Limb (tissue), 2 donors: ENCODE results near the gene UNC93B1.

Experiments
- DNase-seq, 2 donors: peaks; one replicate each; pipeline ENCODE4 v3.0.0-alpha.2; 2016; ENCODE audit errors: extremely low spot score in 2 of 2

The UNC93B1 gene

DNA sequence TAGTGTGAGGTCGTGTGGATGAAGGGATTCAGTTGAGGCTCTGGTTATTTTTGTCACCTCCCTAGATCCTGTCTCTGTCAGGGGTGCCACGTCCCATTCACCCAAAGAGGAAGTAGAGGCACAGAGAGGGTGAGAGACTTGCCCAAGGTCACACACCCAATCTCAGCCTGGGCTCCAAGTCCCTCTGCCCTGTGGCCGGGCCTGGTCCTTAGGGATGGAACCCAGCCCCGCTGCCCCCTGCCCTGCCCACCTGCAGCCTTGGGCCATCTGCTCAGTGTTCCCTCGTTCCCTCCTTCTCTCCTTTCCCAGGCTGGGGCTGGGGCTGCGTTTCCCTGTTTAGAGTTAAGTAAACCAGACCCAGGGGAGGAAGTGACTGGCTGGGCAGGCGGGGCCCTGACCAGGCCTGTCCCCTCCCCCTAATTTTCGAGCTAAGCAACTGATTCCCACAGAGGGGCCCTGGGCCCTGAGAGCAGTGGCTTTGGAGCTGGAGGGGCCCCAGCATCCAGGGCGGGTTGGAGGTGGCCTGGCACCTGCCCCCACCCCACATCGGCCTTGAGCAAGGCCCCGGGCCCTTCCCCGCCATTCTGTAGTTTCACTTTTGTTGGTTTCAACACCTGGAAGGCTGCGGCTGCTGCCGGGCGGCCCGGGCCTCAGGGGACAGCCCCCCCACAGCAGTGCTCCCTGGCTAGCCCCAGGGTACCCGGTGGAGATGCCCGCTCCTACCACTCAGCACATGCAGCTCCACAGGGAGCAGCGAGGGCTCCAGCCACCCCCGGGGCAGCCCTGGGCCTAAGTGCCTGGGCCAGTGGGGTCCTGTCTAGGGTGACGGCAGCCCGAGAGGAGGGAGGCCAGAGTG is 36.4 kb upstream of the UNC93B1 start:
- DNase-seq = peak; percentile 48 to 56

DNA sequence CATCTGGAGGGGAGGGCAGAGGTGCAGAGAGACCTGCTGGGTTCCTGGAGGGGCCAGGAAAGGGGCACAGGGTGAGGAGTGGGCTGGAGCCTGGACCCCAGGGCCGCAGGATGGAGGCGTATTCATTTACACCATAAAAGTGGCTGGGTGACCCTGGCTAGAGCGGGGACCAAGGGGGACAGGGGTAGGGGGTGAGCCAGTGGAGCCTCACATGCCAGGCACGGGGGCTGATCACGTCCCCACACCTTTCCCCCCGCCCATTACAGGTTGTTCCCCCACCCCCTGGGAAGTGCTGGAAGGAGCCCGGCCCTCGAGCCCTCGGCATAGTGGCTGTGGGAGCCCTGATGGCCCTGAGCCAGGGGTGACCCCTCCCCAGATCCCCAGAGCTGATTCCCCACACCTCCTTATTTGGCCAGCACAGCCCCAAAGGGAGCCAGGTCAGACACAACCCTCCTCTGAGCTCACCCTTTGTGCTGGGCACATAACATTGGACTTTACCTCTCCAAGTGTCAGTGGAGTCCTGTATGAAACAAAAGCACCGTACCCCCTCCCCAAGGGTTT is 35.7 kb upstream of the UNC93B1 start:
- DNase-seq = peak in 1 of 2 donors; percentile 44

DNA sequence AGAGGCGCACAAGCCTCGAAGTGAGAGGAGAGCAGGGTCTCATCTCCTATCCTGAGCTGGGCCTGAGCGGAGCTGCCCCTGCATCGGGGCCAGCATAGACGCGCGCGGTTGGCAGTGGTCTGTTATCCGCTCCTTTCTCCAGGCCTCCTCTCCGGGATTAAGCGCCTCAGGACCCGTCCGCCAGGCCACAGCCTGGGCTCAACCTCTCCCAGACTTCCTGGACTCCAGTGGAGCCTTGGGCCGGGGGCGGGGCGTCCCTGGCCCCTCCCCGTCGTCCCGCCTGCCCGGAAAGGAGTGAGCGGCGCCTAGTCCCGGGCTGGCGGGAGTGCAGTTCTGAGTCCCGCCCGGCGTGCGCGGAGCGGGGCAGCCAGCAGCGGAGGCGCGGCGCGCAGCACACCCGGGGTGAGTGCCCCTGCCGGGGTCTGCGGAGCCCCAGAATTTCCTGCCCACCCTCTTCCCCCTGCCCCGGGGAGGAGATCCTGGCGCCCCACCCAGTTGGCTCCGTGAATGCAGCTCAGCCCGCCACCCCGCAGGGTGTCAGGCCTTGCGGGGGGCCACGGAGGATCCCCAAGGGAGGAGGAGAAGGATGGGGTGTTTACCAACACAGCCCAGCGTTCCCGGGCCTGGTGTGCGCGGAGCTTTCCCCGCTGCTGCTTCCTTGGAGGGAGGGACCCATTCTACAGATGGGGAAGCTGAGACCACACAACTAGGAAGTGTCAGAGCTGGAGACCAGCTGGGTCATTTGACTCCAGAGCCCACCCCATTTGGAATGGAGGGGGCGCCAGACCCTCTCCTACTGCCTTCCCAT is 35.0 kb upstream of the UNC93B1 start, which contains the start of gene TCIRG1:
TCIRG1 (plus strand) TSS at position 308 of the 808 bp plus-strand sequence. CDS start 2,247 bp downstream, outside the sequence.
- peak; percentile 43 to 69 for DNase-seq

DNA sequence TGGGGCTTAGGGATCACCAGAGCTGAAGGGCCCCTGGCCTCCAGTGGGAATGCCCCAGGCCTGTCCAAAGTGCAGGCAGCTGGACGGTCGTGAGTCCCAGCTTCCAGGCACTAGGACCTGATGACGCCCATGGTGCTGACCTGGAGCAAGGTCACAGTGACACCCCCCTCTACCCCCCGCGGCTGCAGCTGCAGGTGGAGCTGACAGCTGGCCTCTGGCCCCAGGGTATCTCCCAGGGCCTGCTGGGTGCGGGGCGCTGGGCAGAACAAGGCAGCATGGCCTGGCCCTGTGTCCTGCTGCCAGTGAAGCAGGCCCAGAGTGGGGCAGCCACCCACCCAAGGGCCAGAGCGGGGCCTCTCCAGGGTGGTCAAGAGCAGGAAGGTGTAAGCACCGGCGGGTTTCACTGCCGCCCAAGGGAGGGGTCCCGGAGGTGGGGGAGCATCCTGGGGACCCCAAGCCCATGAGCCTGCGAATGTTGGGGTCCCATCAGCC is 34.4 kb upstream of the UNC93B1 start:
- peak in 1 of 2 donors; percentile 37 for DNase-seq

DNA sequence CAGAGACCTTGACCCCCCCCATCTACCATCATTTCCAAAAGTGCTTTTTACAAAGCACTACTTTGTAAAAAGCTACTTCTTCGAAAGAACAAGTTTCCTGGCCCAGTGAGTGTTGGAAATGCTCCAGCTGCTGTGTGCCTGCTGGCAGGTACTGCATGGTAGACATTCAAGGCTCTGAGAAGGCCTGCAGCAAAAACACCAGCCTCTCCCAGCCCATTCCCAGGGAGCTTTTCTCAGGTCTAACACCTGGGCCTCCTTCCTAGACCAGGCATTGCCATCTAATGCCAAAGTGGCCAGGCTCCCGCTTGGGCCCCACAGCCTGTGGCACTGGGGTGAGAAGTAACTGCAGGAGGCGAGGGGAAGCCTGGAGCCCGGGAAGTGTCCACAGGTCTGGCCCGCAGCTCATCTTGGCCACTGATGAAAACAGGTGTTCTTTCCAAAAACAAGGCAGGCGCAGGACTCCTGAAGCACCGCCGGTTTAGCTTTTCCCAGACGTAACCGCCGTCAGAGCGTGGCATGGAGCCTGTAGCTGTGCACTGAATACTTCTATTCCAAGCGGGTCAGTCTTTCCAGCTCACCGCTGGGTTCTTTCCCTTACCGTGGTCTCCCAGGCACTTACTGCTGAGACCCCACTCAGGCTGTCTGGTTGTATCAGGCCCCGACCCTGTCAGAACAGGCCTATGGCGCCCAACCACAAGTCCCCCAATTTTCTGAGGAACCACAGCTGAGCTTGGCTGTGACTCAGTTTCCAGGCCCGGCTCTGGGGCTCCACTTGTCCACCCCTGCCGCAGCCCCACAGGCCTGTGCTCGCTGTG is 33.7 kb upstream of the UNC93B1 start:
- DNase-seq = no peak

DNA sequence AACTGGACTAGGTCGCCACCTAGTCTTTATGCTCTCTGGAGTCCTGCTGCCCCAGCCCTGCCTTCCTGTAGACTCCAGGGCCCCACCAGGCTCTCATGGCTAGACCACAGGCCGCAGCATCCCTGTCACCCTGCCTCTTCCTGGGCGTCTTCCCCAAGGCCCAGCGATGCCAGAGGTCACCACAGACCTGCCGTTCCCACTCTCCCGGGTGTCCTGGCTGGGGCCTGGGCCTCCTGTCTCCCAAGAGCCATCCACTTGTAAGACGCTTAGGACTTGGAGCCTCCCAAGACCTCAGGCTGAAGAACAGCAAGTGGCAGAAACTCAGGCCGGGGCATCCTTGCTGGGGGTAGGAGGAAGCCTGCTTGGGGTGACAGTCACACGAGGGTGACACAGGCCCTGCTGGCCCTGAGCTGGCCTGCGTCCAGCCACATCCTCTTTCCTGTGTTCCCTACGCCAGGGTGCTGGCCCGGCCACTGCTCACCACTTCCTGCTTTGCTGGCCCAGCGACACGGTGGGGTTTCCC is 32.9 kb upstream of the UNC93B1 start:
- DNase-seq = no peak

DNA sequence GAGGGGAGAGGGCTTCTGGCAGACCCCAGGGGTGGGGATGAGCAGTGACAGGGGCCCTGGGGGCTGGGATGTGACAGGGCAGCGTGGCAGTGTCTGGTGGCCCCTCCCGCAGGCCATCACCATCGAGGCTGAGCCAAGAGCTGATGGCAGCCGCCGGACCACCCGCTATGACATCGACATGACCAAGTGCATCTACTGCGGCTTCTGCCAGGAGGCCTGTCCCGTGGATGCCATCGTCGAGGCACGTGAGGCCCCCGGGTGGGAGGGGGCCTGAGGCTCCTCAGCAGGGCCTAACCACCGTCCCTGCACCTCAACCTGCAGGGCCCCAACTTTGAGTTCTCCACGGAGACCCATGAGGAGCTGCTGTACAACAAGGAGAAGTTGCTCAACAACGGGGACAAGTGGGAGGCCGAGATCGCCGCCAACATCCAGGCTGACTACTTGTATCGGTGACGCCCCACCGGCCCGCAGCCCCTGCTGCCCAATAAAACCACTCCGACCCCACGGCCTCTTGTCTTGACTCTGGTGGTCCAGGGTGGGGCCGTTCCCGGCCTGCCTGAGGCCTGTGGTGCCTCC is 32.3 kb upstream of the UNC93B1 start:
- DNase-seq = no peak

DNA sequence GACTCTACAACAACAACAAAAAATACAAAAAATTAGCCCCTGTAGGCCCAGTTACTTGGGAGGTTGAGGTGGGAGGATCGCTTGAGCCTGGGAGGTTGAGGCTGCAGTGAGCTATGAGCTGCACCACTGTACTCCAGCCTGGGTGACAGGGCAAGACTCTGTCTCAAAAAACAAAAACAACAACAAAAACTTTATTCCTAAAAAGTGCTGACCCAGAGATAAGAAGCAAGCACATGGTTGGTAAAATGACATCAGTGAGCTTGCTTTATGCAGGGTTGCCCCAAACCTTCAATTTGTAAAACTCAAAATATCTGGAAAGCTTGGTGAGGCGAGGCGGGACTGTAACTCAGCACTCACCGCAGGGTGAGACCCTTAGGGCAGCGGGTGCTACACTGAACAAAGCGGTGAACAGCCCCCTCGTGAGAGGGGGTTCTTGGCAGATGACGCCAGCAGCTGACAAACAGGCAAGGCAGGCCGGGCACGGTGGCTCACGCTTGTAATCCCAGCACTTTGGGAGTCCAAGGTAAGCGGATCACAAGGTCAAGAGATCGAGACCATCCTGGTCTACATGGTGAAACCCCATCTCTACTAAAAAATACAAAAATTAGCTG is 31.5 kb upstream of the UNC93B1 start:
- DNase-seq = no peak

DNA sequence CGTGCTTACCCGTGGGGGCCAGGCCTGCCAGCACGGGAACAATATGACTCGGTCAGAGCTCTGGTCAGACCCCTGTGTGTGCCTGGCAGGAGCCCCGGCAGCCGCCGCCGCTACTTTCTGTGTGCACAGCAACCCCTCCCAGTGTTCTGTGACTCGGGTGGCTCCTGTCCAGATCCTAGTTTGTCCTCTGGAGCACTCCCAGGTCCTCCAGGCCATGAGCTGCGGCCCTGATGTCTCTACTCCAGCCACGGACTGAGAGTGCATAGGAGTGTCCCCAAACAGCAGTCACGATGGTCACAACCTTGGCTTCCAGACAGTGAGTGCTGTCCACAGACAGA is 29.8 kb upstream of the UNC93B1 start:
- DNase-seq = no peak

DNA sequence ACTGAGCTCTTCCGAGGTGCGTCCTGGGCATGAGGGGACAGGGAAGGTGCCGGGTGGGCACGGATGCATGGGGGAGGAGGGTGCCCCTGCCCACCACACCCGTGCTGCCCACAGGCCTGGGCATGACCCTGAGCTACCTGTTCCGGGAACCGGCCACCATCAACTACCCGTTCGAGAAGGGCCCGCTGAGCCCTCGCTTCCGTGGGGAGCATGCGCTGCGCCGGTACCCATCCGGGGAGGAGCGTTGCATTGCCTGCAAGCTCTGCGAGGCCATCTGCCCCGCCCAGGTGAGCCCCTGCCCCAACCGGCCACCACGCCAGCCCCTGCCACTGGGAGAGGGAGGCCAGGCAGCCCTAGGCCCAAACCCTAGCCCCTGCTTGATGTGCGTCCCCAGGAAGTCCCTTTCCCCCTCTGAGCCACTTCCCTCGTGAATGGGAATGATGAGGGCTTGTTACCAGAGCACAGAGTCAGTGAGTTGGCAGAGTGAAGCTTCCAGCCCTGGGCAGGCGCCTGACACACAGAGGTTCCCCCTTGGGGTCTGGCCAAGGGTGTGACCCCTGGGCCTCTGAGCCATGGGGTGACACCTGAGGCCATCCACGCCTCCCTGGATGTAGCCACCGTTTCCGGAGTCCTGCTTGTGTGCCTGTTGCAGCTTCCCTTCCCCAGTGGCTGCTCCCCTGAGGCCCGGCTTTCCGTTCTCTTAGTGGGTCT is 29.3 kb upstream of the UNC93B1 start:
- no peak for DNase-seq

DNA sequence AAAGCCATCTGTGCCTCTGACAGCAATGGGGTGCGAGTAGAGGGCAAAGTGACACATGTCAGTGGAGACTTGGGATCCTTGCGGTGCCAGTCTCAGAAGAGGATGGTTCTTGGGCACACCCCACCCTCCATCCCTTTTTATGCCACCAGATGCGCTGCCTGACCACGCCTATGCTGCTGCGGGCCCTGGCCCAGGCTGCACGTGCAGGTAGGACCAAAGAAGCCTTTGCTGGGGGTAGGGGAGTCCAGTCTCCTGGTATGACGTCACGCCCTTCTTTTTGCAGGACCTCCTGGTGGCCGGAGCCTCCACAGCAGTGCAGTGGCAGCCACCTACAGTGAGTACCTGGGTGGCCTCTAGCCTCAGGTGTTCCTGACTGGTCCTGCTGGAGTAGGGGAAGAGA is 28.1 kb upstream of the UNC93B1 start:
- no peak for DNase-seq

DNA sequence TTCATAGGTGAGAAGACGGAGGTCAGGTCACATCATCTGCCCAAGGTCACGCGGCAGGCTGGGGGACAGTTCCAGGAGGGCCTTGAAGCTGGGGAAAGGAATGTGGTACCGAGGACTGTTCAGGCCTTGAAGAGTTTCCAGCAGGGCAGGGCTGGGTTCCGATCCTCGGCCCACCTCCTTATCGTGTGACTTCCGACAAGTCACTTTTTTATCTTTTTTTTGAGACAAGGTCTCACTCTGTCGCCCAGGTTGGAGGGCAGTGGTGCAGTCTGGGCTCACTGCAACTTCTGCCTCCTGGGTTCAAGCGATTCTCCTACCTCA is 27.2 kb upstream of the UNC93B1 start:
- DNase-seq = no peak

DNA sequence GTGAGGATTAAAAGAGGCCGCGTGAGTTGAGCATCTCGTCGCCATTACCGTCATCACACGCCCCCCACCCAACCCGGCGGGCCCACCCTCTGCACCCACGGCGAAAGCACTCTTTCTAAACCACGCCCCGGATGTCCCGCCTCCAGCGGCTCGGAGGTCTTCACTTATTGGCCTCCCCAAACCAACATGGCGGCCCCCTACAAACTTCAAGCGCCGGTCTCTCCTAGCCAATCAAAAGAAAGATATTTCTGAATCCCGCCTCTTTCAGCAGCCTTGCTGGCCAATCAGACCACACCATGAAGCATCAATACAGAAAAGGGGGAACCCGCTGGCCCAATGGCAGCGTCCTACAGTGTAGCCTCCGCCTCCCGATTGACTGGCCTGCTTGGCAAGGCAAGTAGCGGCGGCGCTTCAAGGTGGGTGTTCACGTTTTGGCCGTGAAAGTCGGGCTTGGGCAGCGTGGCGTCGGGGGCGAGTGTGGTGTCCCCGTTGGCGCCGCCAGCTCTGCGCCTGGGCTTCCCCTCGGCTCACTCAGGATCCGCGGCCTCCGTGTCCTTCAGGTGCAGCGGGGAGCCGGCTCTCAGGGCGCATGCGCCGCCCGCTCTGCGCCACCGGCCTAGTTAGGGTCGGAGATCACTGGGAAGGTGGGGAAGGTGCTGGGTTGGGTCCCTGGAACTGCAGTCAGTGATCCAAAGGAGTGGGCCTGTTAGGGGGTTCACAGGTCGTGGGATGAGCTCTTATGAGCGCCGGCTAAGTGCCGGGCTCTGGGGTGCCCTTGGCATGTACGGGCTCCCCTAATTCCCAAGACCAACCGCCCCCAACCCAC is 26.6 kb upstream of the UNC93B1 start, which contains the start of gene NDUFS8:
NDUFS8 (plus strand) TSS at position 364 of the 826 bp plus-strand sequence. CDS start 1,471 bp downstream, outside the sequence.
- peak; percentile 98 to 99 for DNase-seq

DNA sequence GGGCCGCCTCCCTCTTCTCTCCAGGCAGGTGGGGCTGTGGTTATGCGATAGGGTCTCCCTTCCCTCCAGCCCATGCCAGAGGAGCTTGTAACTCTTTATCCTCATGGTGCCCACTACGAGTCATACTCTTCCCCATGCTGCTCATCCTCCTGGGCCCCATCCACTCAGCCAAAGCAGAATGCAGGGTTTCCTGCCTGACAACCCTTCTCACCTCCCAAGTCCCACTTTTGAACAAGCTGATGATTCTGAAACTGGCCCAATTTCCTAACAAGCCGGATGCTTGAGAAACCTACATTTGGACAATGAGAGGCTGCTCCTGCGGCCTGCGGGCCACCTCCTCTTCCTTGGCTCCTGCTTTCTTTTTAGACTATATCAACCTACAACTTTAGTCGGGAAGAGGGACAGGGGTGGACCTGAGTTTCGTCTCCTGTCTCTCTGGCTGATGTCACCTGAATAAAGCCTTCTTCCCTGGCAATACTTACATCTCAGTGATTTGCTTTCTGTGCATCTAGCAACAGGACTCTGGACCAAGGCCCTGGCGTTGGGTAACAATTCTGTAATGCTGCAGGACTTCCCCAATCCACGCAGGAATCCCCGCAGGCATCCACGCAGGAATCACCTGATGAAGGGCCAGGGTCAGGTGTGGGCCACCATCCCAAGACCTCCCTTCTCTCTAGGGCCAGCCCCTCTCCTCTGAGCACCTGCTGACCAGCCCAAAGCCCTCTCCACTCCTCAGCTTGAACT is 25.1 kb upstream of the UNC93B1 start:
- DNase-seq = no peak

DNA sequence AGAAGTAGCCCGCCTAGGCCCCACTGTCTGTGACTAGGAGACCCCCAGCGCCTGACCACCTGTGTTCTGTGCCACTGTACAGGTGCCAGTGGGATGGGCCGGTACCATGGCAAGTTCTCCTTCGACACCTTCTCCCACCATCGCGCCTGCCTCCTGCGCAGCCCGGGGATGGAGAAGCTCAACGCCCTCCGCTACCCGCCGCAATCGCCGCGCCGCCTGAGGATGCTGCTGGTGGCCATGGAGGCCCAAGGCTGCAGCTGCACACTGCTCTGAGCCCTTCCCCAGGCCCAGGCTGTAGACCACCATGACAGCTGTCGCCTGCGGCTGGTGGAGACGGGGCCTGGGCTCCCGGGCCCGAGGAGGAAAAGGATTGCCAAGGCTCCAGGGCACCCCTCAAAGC is 23.8 kb upstream of the UNC93B1 start:
- no peak for DNase-seq

DNA sequence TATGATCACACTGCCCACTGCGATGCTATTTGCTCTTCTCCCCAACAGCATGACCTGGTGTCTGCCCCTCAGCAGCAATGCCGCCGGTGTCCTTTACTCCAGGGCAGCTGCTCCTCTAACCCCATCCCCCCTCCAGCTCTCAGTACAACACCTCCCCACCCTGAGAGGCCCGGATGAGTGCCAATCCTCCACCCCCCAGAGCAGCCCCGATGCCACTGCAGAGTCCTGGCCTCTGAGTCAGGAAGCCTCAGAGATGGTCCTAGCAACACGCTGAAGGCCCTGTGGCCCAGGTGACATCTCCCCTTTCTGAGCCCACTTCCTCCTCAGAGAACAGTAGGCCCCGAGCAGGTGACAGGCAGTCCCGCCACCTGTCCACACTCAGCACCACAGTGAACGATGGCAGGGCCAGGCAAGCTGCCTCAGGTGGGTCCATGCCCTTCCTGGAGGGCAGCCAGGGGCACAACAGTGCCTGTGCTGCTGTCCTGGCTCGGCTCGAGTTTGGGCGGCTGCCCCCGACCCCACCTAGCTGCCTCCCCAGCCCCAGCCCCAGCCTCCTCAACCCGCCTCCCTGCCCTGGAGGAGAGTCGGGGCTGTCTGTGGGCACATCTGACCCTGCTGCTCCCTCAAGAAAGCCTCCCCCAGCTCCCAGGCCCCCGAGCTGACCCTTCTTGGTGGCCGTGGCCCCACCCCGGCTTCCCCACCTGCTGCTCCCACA is 22.7 kb upstream of the UNC93B1 start:
- DNase-seq = no peak

DNA sequence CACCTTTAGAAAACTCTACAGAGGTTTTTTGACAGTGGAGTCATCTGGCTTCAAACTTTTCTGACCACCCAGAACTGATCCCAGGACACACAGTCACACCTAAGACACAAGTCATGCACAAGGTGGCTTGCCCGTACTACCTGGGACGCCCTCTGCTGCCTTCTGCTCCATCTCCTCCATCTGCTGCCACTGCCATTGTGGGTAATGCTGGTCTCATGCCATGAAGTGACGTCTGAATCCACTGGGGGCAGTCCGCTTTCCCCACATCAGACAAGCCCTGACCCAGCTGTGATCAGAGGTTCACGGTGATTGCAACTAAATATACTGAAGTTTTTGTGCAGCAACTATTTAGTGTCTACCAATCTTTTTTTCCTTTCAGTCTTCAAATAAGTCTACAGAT is 21.1 kb upstream of the UNC93B1 start:
- no peak for DNase-seq
